Tibial nerve (tissue), 4 donors: ENCODE measurements around the gene TOP2B.

Experiments used
- EP300 ChIP-seq, 2 donors: sonication (generic); formaldehyde crosslinking; IDR thresholded peaks; one replicate each; pipeline ENCODE4 v1.6.1; 2017; ENCODE audit warnings: antibody characterized with exemption in 2 of 2, mild to moderate bottlenecking in 1 of 2
- TF ChIP-seq, protein P1 (sequence below), 5 experiments: fragments of 200-600 bp in 3 of 5; fragments of 450-650 bp in 2 of 5; sonication (generic) in 3 of 5; IDR thresholded peaks; one replicate each; pipeline ENCODE4 v1.5.1; 2016 to 2019; ENCODE audit warnings: antibody characterized with exemption in 5 of 5, mild to moderate bottlenecking in 3 of 5, moderate library complexity in 2 of 5

DNA sequence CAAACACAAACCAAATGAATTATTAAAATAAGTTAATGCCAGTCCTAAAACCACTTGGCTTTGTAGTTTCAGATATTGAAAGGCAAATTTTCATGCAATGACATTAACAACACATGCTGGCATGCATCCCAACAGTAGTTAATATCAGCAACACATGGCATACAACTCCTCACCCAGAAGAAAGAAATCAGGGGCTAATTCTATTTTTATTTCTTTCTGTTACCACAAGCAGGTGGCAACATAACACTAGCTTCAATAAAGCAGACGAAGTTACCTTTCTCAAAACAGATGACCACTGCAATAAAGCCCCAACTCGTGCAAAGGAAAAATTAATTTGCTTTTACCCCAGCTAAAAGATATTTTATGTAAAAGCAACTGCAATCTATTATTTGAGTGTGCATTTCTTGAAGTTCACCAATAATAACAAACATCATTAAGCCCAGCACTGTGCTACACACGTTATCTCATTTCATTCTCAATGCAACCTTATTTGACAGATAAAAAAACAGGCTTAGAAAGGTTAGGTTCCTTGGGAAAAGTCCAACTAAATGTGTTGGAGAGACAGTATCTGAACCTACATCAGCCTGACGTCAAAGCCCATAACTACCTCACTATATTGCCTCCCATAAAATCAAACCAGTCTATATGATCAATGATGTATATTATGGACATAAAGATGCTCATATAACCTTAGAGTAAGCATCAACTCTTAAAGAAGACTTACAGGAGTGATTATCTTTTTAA is 2.8 kb downstream of the TOP2B start:
- TF ChIP-seq, protein P1, sequence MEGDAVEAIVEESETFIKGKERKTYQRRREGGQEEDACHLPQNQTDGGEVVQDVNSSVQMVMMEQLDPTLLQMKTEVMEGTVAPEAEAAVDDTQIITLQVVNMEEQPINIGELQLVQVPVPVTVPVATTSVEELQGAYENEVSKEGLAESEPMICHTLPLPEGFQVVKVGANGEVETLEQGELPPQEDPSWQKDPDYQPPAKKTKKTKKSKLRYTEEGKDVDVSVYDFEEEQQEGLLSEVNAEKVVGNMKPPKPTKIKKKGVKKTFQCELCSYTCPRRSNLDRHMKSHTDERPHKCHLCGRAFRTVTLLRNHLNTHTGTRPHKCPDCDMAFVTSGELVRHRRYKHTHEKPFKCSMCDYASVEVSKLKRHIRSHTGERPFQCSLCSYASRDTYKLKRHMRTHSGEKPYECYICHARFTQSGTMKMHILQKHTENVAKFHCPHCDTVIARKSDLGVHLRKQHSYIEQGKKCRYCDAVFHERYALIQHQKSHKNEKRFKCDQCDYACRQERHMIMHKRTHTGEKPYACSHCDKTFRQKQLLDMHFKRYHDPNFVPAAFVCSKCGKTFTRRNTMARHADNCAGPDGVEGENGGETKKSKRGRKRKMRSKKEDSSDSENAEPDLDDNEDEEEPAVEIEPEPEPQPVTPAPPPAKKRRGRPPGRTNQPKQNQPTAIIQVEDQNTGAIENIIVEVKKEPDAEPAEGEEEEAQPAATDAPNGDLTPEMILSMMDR (IDR thresholded peaks at IDR 0.05): no peak
- TF ChIP-seq EP300 (IDR thresholded peaks at IDR 0.05): no peak
